OCI-M2 (cell line): Measurements from ENCODE around the gene MAP2K5.
"Not testable (repeated sequence)": the region's sequence is repeated elsewhere in the genome, so short reads cannot be mapped to it uniquely, and the experiment has no call there.

ENCODE experiments used
- DNase-seq: peaks from one replicate; lab custom pipeline; 2025; ENCODE audit not compliant: unreplicated experiment; lab: John Stamatoyannopoulos, UW

MAP2K5 gene

DNA sequence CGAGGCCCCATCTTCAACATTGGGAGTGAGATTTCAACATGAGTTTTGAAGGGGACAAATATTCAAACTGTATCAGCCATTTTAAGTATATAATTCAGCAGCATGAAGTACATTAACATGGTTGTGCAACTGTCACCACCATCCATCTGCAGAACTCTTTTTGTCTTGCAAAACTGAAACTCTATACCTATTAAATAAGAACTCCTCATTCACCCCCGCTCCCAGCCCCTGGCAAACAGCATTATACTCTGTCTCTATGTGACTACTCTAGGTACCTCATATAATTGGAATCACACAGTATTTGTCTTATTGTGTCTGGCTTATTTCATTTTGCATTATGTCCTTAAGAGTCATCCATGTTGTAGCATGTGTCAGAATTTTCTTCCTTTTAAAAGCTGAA lies 110.1 kb downstream of the MAP2K5 start:
- no peak for DNase-seq

DNA sequence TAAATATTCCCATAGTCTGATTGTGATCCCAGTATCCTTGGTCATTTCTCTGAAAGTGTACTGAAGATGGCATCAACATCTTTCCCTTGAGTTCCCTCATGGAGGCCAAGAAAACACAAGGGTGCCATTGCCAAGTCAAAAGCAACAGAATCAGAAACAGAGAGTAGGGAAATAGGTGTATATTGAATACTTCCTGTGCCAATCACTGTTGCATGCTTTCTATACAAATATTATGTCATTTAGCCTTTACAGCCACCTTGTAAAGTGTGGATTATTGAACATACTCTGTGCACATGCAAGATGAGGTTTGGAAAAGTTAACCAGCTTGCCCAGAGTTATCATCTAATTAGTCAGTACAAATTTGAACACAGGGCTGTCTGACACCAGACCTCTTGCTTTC lies 117.9 kb downstream of the MAP2K5 start:
- DNase-seq = no peak

DNA sequence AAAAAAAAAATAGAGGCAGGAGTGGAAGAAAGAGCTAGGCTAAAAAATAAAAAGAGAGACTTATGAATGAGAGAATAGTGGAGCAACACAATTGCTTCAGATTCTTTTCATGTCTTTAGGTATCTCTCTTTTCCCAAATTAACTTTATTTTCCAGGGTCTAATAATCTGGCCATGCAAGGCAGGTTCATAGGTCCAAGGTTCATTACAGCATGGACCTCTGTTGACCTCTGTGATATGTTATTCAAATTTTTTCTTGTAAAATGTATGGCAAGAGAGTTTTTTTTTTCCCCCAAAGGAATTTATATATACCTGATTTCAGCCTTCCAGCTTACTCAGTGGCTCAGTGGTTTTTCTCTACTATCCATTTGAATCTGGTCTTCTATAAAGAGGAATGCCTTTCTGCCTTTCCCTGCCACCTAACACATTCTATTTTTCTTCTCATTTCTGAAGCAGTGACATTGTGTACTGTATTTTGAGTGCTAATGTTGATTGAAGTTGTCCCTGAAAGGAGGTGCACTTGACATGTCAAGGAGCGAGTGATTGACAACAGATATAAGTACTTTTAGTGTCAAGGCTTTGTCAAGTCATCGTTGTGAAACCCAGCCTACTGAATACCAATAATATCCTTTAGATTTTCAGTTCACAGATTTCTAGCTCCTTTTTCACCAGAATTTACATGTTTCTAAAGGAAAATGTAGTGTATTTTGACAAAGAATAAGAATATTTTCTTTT lies 118.5 kb downstream of the MAP2K5 start:
- DNase-seq = no peak

DNA sequence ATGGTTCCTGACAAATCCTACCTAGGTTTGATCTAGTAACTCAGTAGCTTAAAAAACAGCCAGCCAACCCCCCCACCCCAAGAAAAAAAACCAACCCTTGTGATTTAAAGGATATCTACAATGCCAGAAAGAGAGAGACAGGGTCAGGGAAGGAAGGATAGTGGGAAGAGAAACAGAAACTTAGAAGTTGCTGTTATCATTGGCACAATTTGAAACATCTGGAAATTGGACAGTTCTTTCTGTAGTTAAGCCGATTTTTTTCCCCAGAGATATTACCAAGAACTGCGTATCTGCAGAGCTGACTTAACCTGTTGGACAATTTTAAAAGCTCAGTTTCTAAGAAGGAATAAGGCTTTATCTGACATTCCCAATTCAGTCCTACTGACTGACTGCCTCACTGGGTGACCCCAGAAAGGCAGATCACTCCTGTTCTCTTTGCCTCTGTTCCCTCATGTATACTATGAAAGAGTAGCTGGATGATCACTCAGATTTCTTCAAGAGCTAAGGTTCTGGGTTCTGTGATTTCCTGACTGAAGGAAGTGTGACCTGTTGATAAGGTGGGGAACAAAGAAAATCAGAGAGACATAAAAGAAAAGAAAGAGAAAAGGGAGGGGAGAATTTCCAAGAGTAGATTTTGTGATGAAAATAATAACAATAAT lies 128.3 kb downstream of the MAP2K5 start:
- no peak for DNase-seq

DNA sequence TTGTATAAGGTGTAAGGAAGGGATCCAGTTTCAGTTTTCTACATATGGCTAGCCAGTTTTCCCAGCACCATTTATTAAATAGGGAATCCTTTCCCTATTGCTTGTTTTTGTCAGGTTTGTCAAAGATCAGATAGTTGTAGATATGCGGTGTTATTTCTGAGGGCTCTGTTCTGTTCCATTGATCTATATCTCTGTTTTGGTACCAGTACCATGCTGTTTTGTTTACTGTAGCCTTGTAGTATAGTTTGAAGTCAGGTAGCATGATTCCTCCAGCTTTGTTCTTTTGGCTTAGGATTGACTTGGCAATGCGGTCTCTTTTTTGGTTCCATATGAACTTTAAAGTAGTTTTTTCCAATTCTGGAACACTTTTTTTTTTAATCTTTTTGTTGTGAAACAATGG lies 130.3 kb downstream of the MAP2K5 start:
- not testable (repeated sequence) for DNase-seq

DNA sequence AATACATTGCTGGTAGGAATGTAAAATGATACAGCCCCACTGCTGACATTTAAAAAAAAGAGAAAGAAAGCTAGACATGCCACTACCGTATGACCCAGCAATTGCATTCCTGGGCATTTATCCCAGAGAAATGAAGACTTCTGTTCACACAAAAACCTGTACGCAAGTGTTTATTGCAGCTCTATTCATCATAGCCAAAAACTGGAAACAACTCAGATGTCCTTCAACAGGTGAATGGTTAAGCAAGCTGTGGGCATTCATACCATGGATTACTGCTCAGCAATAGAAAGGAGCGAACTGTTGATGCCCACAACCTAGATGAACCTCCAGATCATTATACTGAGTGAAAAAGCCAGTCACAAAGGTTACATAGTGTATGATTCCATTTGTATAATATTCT lies 132.5 kb downstream of the MAP2K5 start:
- no peak for DNase-seq

DNA sequence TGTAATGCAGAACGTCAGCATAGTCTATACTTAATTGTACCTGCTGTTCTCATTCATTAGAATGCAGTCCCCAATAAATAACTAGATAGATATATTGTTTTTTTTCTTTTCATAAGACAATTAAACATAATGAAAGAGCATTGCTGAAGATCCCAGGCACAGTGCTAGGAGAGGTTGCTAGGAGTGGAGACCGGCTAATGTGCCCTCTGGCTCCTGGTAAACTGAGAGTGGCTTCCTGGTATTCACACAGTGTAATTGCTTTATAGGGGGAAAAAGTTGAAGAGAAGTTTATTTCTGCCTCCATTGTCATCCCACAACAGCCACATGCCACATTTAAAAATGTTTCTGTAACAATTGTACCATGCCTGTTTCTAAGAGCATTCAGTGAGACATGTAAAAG lies 135.6 kb downstream of the MAP2K5 start:
- no peak for DNase-seq

DNA sequence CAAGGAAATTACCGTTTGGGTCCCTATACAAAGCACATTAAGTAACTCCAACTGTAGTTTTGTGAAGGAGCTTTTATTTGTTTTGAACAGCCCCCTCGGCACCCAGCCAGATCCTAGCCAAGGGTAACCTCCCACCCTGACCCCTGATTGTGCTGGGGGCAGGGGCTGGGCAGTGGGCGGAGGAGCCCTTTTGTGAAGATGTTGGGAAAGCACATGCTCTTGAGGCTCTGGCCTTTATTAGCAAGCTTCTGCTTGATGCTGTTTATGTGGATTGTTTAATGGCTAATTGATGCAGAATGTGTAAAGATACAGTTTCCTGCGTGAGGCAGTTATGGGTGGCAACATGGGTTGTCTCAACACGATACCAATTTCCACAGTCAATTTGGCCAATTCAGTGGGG lies 136.5 kb downstream of the MAP2K5 start:
- DNase-seq = no peak

DNA sequence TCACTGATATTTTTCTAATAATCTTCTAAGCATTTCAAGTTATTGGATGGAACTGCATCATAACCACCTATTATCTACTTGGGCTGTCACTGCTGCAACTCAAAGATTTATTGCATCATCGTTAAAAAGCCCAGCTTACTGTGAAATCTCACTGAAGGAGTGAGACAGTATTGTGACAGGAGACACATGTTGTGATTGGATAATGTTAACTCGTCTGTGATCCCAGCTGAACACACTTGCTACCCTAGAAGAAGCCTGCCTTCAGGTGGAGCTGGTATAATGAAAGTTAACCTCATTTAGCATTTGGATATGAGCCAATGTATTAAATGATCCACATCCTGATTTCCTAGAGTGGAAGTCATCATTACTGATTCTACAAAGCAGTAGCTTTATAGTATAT lies 138.1 kb downstream of the MAP2K5 start:
- DNase-seq = no peak

DNA sequence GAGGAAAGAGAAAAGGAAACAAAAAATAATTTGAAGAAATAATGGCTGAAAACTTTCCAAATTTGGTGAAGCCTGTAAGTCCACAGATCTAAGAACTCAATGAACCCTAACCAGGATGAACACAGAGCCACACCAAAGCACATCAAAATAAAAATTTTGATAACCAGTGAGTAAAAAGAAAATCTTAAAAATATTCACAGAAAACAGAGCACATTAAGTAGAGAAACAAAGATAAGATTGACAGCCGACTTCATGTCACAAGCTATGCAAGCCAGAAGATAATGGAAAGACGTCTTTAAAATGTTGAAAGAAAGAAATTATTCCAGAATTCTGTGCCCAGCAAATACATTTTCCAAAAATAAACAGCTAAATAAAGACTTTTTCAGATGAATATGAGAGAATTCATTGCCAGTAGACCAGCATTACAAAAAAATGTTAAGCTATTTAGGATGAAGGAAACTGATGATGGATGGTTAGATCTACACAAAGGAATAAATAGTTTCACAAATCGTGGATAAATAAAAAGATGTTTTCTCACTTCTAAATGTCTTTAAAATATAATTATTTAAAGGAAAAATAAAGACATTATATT lies 142.6 kb downstream of the MAP2K5 start:
- DNase-seq = no peak

DNA sequence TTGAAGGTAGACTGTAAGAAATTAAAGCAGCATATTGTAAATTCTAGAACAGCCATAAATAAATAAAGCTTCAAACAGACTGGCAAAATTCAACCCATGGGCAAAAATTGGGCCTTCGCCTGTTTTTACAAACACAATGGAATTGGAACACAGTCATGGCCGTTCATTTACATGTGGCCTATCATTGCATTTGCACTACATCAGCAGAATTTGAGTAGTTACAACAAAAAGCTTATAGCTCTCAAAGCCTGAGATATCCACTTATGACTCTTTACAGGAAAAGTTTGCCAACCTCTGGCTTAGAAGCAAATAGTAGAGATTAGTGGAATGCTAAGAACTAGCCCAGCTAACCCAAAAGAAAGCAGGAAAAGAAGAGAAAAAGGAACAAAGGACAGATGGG lies 143.2 kb downstream of the MAP2K5 start:
- no peak for DNase-seq

DNA sequence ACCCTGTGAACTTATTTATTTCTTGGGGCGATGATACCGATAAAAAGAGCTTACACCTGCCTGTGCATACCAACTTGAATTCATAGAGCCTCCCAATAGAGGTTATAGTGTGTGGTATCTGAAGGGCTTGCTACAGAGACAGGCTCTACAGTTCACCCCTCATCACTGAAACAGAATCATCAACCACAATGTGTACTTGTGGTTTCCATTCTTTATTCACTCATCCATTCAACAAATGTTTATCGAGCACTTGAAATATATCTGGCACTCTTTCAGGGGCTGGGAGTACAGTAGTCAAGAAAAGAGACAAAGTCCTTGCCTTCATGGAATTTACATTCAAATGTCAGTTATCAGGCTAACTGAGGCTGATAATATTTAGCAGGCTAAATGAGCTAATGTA lies 148.4 kb downstream of the MAP2K5 start:
- DNase-seq = no peak

DNA sequence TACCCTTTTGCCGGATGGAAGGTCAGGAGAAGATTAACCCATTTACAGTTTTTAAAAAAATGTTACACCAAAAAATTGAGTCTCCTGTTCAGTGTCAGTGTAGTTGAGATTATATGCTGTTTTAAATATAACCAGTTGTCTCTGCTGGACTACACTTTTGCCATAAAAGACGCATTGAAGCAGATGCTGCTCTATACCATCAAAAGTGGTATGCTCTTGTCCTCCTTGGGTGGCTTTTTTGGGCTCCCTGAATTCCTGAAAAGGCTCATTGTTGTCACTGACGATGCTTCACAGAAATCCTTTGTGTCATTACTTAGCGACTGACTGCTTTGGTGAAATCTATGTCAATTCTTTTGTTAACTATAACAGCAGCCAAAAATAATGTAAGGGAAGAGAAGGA lies 148.9 kb downstream of the MAP2K5 start:
- no peak for DNase-seq

DNA sequence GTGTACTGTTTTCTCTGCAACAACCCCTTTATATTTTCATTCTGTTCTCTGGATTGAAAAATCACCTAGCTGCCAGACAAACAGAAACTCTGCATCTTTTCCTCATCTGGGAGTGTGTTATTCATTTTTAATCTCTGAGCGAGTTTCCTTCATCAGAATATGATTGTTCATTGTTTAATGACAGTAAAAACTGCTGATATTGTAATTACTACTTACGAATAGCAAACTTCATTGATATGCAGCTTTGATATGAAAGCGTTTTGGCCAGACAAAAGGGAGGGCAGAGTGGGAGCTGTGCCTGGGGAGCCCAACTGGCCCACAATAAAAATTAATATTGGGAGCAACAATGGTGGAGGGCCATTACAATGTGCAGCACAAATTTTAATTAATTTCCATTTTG lies 150.1 kb downstream of the MAP2K5 start:
- no peak for DNase-seq

DNA sequence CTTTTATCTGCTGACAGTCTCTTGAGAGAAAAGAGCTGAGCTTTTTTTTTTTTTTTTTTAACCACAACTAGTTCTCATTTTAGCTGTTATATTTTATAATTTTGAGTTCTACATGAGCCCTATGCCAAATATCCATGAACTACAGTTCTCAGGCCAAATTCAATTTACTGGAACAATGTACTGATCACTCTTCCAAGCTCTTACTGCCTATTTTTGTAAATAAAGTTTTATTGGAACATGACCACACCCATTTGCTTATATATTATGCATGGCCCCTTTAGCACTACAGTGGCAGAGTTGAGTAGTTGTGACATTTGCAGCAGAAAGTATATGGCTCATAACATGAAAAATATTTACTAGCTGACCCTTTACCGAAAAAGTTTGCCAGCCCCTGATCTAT lies 153.6 kb downstream of the MAP2K5 start:
- DNase-seq = no peak

DNA sequence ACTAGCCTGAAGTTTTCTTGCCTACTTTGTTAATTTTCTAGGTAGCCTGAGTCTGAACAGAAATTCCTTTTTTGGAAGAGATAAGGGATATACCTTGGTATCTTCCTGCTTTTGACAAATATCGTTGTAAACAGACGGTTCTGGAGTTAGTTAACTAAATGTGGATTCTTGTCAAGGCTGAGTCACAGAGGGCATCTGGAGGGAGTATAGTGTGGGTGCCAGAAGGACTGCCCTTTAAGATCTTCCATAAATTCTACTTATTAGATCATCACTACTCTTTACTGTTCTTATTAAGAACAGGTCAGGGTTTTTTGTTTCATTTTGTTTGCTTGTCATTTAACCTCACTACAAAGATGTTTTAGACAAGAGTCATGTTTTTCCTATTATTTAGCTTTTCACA lies 157.5 kb downstream of the MAP2K5 start:
- no peak for DNase-seq

DNA sequence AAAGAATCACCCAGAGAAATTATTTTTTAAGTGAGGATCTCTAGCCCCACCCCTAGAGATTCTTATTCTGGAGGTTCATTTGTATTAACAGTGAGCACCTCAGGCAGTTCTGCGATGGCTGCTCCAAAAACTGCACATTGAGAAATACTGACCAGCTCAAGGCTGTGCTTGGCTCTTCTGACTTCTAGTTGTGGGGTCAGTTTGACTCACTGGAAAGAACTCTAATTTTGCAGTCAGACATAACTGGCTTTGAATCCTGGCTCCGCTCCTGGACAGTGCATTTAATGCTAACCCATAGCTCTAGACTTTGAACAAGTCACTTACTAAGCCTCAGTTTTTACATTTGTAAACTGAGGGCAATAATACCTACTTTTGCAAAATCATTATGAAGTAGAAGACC lies 159.2 kb downstream of the MAP2K5 start:
- DNase-seq = no peak

DNA sequence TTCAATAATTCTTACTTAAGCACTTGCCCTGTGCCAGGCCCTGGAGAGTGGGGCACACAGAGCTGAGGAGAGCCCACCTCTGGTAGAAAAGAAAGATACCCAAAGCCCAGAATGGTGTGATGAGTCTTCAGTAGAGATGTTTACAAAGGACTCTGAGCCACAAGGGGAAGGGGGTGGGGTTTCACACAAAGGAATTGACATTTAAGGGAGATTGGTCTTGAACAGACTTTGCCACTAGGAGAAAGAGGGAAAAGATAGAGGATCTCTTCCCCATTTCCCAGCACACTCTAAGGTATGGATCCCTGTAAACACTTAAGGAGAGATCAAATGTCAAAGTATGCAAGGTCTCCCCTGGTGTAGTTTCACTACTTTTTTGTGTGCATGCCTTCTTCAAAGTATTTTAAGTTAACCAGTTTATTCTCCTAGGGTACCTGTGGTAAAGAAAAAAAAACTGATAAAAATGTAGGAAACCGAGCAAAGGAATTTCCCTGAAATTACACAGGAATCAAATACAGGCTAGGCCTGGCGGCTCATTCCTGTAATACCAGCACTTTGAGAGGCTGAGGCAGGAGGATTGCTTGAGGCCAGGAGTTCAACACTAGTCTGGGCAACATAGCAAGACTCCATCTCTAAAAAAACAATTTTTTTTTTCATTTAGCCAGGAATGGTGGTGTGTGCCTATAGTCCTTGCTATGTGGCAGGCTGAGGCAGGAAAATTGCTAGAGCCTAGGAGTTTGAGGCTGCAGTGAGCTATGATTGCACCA lies 165.2 kb downstream of the MAP2K5 start:
- no peak for DNase-seq

DNA sequence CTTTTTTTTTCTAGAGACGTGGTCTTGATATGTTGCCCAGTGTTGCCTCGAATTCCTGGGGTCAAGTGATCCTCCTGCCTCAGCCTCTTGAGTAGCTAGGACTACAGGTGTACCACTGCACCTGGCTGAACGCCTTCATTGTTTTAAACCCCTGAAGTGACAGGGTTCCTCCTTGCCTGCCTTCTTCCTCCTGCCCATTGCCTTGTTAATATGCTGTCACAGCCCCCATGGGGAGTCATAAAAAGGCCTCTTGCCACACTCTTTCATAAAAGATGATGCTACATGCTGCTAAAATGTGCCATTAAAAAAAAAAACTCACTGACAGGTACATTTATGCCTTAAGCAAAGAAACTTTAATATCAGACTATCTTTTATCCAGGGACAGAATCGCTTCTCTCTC lies 166.0 kb downstream of the MAP2K5 start:
- no peak for DNase-seq

DNA sequence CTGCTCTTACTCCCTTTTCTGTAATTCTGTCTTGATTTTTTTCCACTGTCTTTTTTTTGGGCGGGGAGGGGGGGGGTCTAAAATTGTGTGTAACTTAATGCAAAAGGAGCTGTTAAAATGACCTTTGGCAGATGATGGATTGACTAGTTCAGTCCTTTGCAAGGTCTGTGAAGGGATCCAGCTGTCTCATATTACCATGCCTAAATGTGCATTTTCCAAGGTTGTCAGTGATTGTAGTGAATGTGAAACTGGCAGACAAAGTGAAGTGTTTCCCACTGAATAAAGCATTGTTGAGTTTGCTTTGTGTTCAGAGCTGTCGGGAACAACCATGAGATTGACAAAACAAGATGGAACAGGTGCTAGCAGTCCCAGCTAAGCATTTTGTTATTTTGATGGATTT lies 172.7 kb downstream of the MAP2K5 start:
- DNase-seq = no peak

DNA sequence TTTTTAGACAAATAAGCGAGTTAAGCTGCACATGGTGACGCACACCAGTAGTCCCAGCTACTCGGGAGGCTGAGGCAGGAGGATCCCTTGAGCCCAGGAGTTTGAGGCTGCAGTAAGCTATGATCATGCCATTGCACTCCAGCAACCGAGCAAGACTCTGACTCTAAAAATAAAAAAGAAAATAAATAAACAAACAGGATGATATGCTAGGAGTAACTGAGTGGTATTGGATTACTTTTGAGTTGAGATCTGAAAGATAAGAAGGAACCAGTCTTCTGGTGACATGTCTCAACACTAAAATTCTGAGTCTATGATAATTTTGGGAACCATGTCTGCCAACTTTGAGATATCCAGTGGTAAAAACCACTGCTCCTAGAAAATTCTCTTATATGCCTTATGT lies 173.7 kb downstream of the MAP2K5 start:
- DNase-seq = no peak

DNA sequence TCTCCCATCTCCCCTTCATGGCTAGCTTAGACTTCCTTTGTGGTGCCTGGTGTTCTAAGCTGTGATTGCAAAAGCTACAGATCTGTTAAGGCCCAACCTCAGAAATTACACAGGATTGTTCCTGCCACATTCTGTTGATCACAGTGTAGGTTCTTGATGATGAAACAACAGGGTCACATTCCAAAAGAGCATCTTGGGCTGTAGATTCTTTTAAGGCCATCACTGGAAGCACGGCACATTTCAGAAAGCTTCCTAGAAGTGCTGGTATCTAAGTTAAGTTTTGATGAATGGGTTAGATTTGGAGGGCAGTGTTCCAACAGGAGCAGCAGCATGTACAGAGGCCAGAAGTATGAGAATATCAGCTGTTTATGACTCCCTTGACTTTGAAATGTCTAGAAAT lies 175.3 kb downstream of the MAP2K5 start:
- no peak for DNase-seq
